Measurements from ENCODE around the gene COPZ1.

COPZ1 gene

DNA sequence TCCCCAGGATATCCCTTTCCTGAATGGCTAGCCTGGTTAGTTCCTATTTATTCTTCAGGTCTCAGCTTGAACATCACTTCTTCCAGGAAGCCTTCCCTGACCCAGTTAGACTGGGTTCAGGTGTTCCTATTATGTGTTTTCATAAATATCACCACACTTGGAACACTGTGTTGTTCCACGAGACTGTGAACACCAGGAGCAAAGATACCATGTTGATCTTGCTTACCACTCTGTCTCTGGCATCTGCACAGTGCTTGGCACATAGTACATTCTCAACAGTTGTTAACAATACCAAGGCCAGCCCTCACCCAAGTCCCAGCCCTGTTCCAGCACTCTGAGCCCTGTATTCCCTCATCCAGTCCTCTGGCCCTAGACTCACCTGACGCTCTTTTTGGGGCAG is 73.3 kb downstream of the COPZ1 start:
- peaks cover 55% of the 10 kb centered on the region for H3K36me3 ChIP-seq (ENCODE audit: insufficient read depth, low read depth, low read length)
- H3K4me3 ChIP-seq (ENCODE audit: low read length) = no peak overlapping the region
- H3K27ac ChIP-seq (ENCODE audit: low read length) = no peak overlapping the region
- no peak overlapping the region for H3K9ac ChIP-seq (ENCODE audit: low read depth, low read length)
- H3K4me1 ChIP-seq (ENCODE audit: insufficient read depth, low read length) = peaks cover 8% of the 10 kb centered on the region; the same call in 1 of the 2 replicates
- no peaks in the 10 kb centered on the region for H3K9me3 ChIP-seq (ENCODE audit: insufficient read depth, low read depth, low read length)
- H3K27me3 ChIP-seq (ENCODE audit: insufficient read depth, low read length) = peaks cover under 1% of the 10 kb centered on the region; the same call in 1 of the 2 replicates

DNA sequence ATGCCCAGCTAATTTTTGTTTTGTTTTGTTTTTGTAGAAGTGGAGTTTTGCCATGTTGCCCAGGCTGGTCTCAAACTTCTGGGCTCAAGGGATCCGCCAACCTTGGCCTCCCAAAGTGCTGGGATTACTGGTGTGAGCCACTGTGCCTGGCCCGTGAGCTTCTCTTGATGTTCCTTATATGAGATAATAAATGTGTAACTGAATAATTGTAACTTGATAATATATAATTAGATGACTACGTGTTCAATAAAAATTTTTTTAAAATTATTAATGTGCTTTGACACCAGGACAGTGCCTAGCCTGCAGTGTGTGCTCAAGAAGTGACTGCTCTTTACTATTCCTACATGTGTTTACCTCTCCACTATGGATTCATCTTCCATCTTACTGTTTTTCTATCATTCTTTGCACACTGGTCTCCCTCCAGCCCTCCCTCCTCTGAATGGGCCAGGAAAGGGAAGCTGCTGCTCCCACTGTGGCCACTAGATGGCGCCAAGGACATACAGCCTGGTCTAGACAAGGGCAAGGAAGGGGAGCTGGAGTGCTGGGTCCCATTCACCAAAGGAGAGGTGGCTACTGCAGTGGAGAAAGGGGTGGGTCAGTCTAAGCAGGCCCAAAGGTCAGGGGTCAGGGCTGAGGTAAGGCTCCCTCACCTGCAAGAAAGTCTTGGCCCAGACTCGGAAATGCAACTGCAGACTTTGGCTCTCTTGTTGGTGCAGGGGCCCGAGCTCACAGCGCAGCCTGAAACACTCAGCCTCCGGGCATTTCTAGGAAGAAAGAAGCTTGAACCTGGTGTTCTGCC is 74.3 kb downstream of the COPZ1 start:
- H3K27me3 ChIP-seq (ENCODE audit: insufficient read depth, low read length) = no peaks in the 10 kb centered on the region
- H3K36me3 ChIP-seq (ENCODE audit: insufficient read depth, low read depth, low read length) = peaks cover 61% of the 10 kb centered on the region
- no peak overlapping the region for H3K9ac ChIP-seq (ENCODE audit: low read depth, low read length)
- H3K4me3 ChIP-seq (ENCODE audit: low read length) = no peak overlapping the region
- no peak overlapping the region for H3K27ac ChIP-seq (ENCODE audit: low read length)
- no peaks in the 10 kb centered on the region; the same call in 1 of the 2 replicates for H3K4me1 ChIP-seq (ENCODE audit: insufficient read depth, low read length)
- no peaks in the 10 kb centered on the region for H3K9me3 ChIP-seq (ENCODE audit: insufficient read depth, low read depth, low read length)

DNA sequence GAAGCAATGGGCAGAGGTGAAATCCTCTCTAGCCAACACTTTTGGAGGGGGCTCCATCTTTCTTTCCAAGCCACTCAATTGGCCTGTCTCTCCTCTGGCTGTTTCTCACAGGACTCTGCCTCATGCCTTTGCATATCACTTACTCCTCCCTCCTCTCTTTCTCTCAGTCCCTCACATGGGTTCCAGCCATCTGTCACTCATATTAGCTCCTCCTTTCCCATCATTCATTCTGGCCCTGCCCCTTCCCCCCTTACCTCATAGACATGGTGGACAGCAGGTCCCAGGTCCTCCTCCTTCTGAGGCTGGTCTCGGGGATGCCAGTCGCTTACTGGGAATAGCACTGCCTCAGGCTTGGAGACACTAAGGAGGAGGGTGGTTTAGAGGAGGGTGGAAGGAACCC is 76.2 kb downstream of the COPZ1 start:
- no peaks in the 10 kb centered on the region for H3K27me3 ChIP-seq (ENCODE audit: insufficient read depth, low read length)
- no peaks in the 10 kb centered on the region for H3K9me3 ChIP-seq (ENCODE audit: insufficient read depth, low read depth, low read length)
- H3K36me3 ChIP-seq (ENCODE audit: insufficient read depth, low read depth, low read length) = peaks cover 57% of the 10 kb centered on the region
- H3K4me1 ChIP-seq (ENCODE audit: insufficient read depth, low read length) = no peaks in the 10 kb centered on the region
- no peak overlapping the region for H3K9ac ChIP-seq (ENCODE audit: low read depth, low read length)
- no peak overlapping the region for H3K4me3 ChIP-seq (ENCODE audit: low read length)
- H3K27ac ChIP-seq (ENCODE audit: low read length) = no peak overlapping the region

Data from iPS-20b (cell line).